Lower lobe of right lung (tissue), 2 donors: ENCODE data around the gene FOXI3. TPM values are rescaled to one million over a fixed set of nuclear protein-coding genes. Genes with fewer than 3 reads are reported as not detected.

Experiments used
- ATAC-seq, 2 donors: fragments of 200-7000 bp; cut with Tn5 transposase; one replicate each; pipeline ENCODE4 v1.9.1; 2020 to 2022; ENCODE audit warnings: mild to moderate bottlenecking in 2 of 2, moderate library complexity in 2 of 2
- DNase-seq: peaks from one replicate; pipeline ENCODE4 v3.0.0-alpha.2; 2020
- H3K27ac ChIP-seq: fragments of 200-600 bp; one replicate; pipeline ENCODE4 v1.8.0; 2022
- H3K27me3 ChIP-seq: fragments of 200-600 bp; one replicate; pipeline ENCODE4 v1.8.0; 2022; ENCODE audit warnings: low read depth
- H3K36me3 ChIP-seq: fragments of 200-600 bp; one replicate; pipeline ENCODE4 v1.8.0; 2022; ENCODE audit warnings: mild to moderate bottlenecking
- H3K4me1 ChIP-seq: fragments of 200-600 bp; one replicate; pipeline ENCODE4 v1.8.0; 2022
- H3K4me3 ChIP-seq: fragments of 200-600 bp; one replicate; pipeline ENCODE4 v1.8.0; 2022; ENCODE audit warnings: mild to moderate bottlenecking
- H3K9me3 ChIP-seq: fragments of 200-600 bp; one replicate; pipeline ENCODE4 v1.8.0; 2022
- intact Hi-C: fragments of 100-400 bp; cut with DNase I; formaldehyde crosslinking; loops from one replicate; pipeline ENCODE4 v1.11.0; 2022
- long read RNA-seq: library from polyadenylated mRNA; unstranded; transcript quantifications from one replicate; pipeline ENCODE4 v2.0.0, GENCODE V29; 2021
- total RNA-seq: library from RNA; stranded (reverse); fragmentation: NEBNext Ultra II Directional; extraction: Animal tissue kit (Norgen Biotek cat#: 25700); gene quantifications from one replicate; pipeline ENCODE4 v1.2.1, GENCODE V29; 2021
- TF ChIP-seq, protein P1 (sequence below): fragments of 200-600 bp; IDR thresholded peaks from one replicate; pipeline ENCODE4 v1.8.0; 2022; ENCODE audit warnings: antibody characterized with exemption, mild to moderate bottlenecking
- donor health status: DM: no; HTN: yes; CAD: no; lungs with severe emphysema.

Gene FOXI3
- total RNA-seq, result not detected
- long read RNA-seq, result 0 reads

DNA sequence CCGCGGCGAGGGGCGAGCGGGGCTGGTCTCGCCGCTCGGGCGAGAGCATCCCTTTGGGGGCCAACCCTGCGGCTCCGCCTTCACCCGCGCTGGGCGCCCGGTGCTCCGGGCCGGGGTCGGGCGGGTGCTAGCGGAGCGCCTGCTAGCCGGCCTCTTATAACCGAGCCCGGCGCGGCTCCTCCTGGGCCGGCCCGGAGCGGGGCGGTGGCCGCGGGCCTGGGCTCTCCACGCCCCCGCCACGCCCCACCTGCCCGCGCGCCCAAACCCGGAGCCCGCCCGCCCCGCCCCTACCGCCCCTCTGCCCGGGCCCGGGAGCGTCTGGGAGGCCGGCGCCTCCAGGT lies at the start of gene FOXI3:
Gene FOXI3 (minus strand): TSS at position 129 of the 341 bp plus-strand sequence. CDS start 158 bp downstream, outside the sequence.
- intact Hi-C loops, result no loop called here
- Histone ChIP-seq H3K4me1 (no peaks in the 10 kb centered on the region), H3K27ac (no peak within 1 kb of the TSS), H3K9me3 (no peaks in the 10 kb centered on the region), H3K4me3 (peak within 1 kb of the TSS; percentile 32), H3K27me3 (peaks cover 88% of the 10 kb centered on the region), H3K36me3 (no peaks in the 10 kb centered on the region)
- peak; percentile 58 to 67 for ATAC-seq
- no peak for DNase-seq
- TF ChIP-seq, protein P1, sequence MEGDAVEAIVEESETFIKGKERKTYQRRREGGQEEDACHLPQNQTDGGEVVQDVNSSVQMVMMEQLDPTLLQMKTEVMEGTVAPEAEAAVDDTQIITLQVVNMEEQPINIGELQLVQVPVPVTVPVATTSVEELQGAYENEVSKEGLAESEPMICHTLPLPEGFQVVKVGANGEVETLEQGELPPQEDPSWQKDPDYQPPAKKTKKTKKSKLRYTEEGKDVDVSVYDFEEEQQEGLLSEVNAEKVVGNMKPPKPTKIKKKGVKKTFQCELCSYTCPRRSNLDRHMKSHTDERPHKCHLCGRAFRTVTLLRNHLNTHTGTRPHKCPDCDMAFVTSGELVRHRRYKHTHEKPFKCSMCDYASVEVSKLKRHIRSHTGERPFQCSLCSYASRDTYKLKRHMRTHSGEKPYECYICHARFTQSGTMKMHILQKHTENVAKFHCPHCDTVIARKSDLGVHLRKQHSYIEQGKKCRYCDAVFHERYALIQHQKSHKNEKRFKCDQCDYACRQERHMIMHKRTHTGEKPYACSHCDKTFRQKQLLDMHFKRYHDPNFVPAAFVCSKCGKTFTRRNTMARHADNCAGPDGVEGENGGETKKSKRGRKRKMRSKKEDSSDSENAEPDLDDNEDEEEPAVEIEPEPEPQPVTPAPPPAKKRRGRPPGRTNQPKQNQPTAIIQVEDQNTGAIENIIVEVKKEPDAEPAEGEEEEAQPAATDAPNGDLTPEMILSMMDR, result no peak

DNA sequence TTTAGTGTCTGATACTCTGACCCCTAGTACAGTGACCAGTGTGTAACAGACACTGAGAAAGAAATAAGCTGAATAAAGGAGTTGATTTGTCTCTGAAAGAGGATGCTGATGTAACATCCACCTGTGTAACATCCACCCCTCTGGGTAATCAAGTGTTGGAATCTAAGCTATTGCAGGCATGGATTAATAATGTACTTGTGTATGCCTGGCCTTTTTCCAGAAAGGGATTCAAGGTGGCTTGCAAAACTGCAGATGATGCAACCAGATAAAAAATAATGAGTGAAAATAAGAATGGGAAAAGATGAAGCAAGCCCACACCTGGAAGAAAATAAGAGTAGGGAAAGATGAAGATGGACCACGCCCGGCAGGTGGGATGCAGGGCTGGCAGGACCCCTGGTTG lies 48.2 kb upstream of the FOXI3 start:
- Histone ChIP-seq H3K27ac (no peak overlapping the region), H3K9me3 (no peaks in the 10 kb centered on the region), H3K4me3 (no peak overlapping the region), H3K27me3 (no peaks in the 10 kb centered on the region), H3K4me1 (no peaks in the 10 kb centered on the region), H3K36me3 (no peaks in the 10 kb centered on the region)
- TF ChIP-seq, protein P1, result no peak
- no peak for ATAC-seq
- no peak for DNase-seq
- intact Hi-C loops, result no loop called here

DNA sequence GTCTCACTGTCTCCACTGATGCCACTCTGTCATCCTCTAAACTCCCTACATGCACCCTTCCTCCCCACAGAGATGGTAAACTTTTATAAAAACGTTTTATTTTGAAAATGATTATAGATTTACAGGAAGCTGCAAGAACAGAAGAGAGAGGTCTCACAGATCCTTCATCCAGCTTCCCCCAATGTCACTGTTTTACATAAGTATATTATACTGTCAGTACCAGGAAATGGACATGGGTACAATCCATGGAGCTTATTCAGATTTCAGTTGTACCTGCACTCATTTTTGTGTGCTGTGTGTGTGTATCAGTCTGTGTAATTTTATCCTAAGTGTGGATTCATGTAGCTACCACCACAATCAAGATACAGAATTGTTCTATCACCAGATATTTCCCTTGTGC lies 46.7 kb upstream of the FOXI3 start:
- no peaks in the 10 kb centered on the region for H3K36me3 ChIP-seq
- TF ChIP-seq, protein P1, result no peak
- no peak overlapping the region for H3K4me3 ChIP-seq
- H3K4me1 ChIP-seq, result no peaks in the 10 kb centered on the region
- no peaks in the 10 kb centered on the region for H3K9me3 ChIP-seq
- H3K27ac ChIP-seq, result no peak overlapping the region
- DNase-seq (no peak), ATAC-seq (no peak)
- intact Hi-C loops, result no loop called here
- peaks cover 5% of the 10 kb centered on the region for H3K27me3 ChIP-seq

GRCh38 chr2:88493481-88493880 lies 41.0 kb upstream of the FOXI3 start:
- Histone ChIP-seq H3K9me3 (no peaks in the 10 kb centered on the region), H3K36me3 (no peaks in the 10 kb centered on the region), H3K27me3 (peaks cover 6% of the 10 kb centered on the region), H3K27ac (no peak overlapping the region), H3K4me1 (no peaks in the 10 kb centered on the region), H3K4me3 (no peak overlapping the region)
- DNase-seq (no peak), ATAC-seq (no peak)
- TF ChIP-seq, protein P1, result no peak
- intact Hi-C loops, result no loop called here

DNA sequence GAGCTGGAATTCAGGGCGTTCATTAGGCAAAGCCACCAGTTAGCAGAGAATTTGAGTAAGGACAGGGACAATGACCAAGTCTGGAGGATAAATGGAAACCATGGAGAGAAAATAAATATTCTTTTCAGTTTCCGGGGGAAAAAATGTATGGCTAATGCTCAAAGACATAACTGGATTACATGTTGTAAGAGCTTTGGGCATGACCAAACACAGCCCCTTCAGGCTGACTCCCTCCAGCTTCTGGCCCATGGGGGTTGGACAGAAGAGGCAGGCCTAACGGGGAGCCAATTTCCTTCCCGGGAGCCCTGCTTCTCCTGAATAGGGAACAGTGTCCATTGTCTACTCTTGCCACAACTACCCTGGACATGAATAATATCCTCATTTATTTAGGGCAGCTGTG lies 39.5 kb upstream of the FOXI3 start:
- no peak overlapping the region for H3K27ac ChIP-seq
- ATAC-seq (no peak), DNase-seq (no peak)
- H3K36me3 ChIP-seq, result no peaks in the 10 kb centered on the region
- H3K4me1 ChIP-seq, result no peaks in the 10 kb centered on the region
- H3K4me3 ChIP-seq, result no peak overlapping the region
- TF ChIP-seq, protein P1, result no peak
- intact Hi-C loops, result no loop called here
- H3K27me3 ChIP-seq, result peaks cover 6% of the 10 kb centered on the region
- H3K9me3 ChIP-seq, result no peaks in the 10 kb centered on the region

GRCh38 chr2:88489181-88489580 lies 36.7 kb upstream of the FOXI3 start:
- intact Hi-C loops, result no loop called here
- H3K4me3 ChIP-seq, result no peak overlapping the region
- H3K4me1 ChIP-seq, result no peaks in the 10 kb centered on the region
- DNase-seq, result no peak
- TF ChIP-seq, protein P1, result no peak
- no peak overlapping the region for H3K27ac ChIP-seq
- no peaks in the 10 kb centered on the region for H3K9me3 ChIP-seq
- ATAC-seq, result no peak
- H3K36me3 ChIP-seq, result no peaks in the 10 kb centered on the region
- peaks cover under 1% of the 10 kb centered on the region for H3K27me3 ChIP-seq
